T-helper 9 cell (primary cell): ENCODE measurements around the gene RARA.

Source experiments
- DNase-seq: peaks from one replicate; pipeline ENCODE4 v3.0.0-alpha.2; 2020

RARA gene

GRCh38 chr17:40316571-40317344 is 7.8 kb downstream of the RARA start:
- DNase-seq: no peak

GRCh38 chr17:40317345-40317873 is 8.4 kb downstream of the RARA start:
- no peak for DNase-seq

- DNase-seq: peak; percentile 89
These were observed 9.2 kb downstream of the RARA start for GRCh38 chr17:40317880-40318829.

GRCh38 chr17:40318830-40319391 is 9.9 kb downstream of the RARA start:
- DNase-seq: no peak

GRCh38 chr17:40319651-40320540 is 10.9 kb downstream of the RARA start:
- DNase-seq: peak; percentile 83

- DNase-seq: peak; percentile 67
These were observed 12.0 kb downstream of the RARA start for GRCh38 chr17:40320756-40321523.

GRCh38 chr17:40321524-40321929 is 12.5 kb downstream of the RARA start:
- no peak for DNase-seq

- DNase-seq: no peak
These were observed 13.0 kb downstream of the RARA start for GRCh38 chr17:40321961-40322357.

GRCh38 chr17:40322358-40323315 is 13.7 kb downstream of the RARA start:
- peak; percentile 83 for DNase-seq

GRCh38 chr17:40323391-40324381 is 14.7 kb downstream of the RARA start:
- DNase-seq: peak; percentile 74

- no peak for DNase-seq
These were observed 16.4 kb downstream of the RARA start for GRCh38 chr17:40325156-40326013.

- DNase-seq: peak; percentile 55
These were observed 17.2 kb downstream of the RARA start for GRCh38 chr17:40326014-40326831.

- DNase-seq: no peak
These were observed 17.8 kb downstream of the RARA start for GRCh38 chr17:40326832-40327199.

GRCh38 chr17:40327244-40327729 is 18.3 kb downstream of the RARA start:
- DNase-seq: no peak

GRCh38 chr17:40327735-40328385 is 18.9 kb downstream of the RARA start:
- no peak for DNase-seq

- no peak for DNase-seq
These were observed 19.4 kb downstream of the RARA start for GRCh38 chr17:40328386-40328766.
